Thyroid gland (tissue), 4 donors: ENCODE results near the gene ABCC3. TPM values are rescaled to one million over a fixed set of nuclear protein-coding genes. Genes with fewer than 3 reads are reported as not detected.
A peak's percentile ranks its signal among the peaks of the same experiment; 100 is the strongest.

Source experiments
- DNase-seq, 2 donors: peaks; one replicate each; pipeline ENCODE4 v3.0.0-alpha.2; 2019
- H3K27ac ChIP-seq, 3 donors: fragments of 200-600 bp; sonication (generic); 1 replicate in 2 of 3; 2 replicates in 1 of 3; pipeline ENCODE4 v1.5.1; 2016 to 2019; ENCODE audit warnings: mild to moderate bottlenecking in 1 of 3, moderate library complexity in 1 of 3
- H3K27me3 ChIP-seq: fragments of 200-600 bp; sonication (generic); one replicate; pipeline ENCODE4 v1.5.1; 2019
- H3K36me3 ChIP-seq, 2 donors: fragments of 200-600 bp; sonication (generic); one replicate each; pipeline ENCODE4 v1.5.1; 2016 to 2019
- H3K4me1 ChIP-seq, 2 donors: fragments of 200-600 bp; sonication (generic); one replicate each; pipeline ENCODE4 v1.5.1; 2017 to 2019
- H3K4me3 ChIP-seq, 3 donors: fragments of 200-600 bp; sonication (generic); replicated peaks in 1 of 3; 1 replicate in 2 of 3; 2 replicates in 1 of 3; pipeline ENCODE4 v1.5.1; 2016; ENCODE audit warnings: mild to moderate bottlenecking in 1 of 3
- H3K9me3 ChIP-seq: fragments of 200-600 bp; sonication (generic); one replicate; pipeline ENCODE4 v1.5.1; 2017
- POLR2A ChIP-seq, 2 donors: fragments of 450-650 bp; IDR thresholded peaks; one replicate each; pipeline ENCODE4 v1.6.1; 2017; ENCODE audit warnings: antibody characterized with exemption in 2 of 2, mild to moderate bottlenecking in 2 of 2, moderate library complexity in 1 of 2
- WGBS, 2 donors: methylation state at CpG; one replicate each; pipeline ENCODE4 v1.1.5; 2017; 5-methylcytosine and 5-hydroxymethylcytosine counted together
- intact Hi-C: fragments of 100-400 bp; cut with DNase I; formaldehyde crosslinking; loops from one replicate; pipeline ENCODE4 v1.15.1; 2023
- total RNA-seq, 4 donors: library from RNA; depleted of rRNA; stranded (reverse); fragments of >200 nt; gene quantifications; one replicate each; pipeline ENCODE4 v1.2.3, GENCODE V29; 2016
- TF ChIP-seq, protein P1 (sequence below), 6 experiments: fragments of 200-600 bp in 3 of 6; fragments of 450-650 bp in 3 of 6; sonication (generic) in 3 of 6; IDR thresholded peaks; one replicate each; pipeline ENCODE4 v1.5.1; 2016 to 2019; ENCODE audit warnings: antibody characterized with exemption in 6 of 6, mild to moderate bottlenecking in 2 of 6, inconsistent platforms in 1 of 6, moderate library complexity in 1 of 6

The ABCC3 gene
- total RNA-seq, 4 donors from 2014 or later: 51.0 to 189 (median 131) TPM

DNA sequence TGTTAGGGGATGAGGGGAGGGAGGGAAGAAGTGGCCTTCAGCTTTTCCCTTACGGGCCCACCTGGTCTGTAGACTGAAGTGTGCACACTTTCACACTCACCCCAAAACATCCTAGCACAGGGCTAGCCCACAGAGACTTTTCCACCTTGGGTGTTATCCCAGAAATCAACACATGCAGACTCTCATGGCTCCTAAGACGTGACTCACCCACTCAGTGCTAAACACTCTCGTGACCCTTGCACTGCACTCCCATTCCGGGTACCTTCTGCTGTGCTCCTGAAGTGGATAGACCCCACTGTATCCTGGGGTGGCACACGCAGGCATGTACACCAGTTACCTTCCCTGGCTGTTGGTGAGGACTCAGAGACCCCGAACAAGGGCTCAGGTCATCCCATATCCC lies 23.0 kb upstream of the ABCC3 start:
- intact Hi-C loops: no loop called here

DNA sequence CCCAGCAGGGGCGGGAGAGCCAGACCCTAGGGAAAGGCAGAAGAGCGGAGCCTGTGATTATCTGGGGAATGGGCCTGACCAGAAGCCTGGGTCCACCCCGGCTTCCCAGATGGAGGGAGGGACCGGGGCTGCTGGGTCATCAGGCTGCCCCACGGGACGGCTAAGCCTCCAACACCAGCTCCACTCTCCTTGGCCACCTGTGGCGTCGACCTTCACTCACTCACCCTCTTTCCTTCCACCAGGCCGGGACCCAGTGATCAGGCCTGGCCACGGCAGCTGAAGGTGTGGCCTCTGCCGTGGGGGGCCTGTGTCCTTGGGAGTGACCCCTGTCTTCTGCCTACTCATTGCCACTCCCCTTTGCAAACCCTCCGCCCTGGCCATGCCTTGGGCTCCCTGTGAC lies 22.4 kb upstream of the ABCC3 start:
- Histone ChIP-seq H3K36me3 (no peaks in the 10 kb centered on the region), H3K27me3 (no peaks in the 10 kb centered on the region), H3K27ac (no peak overlapping the region), H3K9me3 (no peaks in the 10 kb centered on the region), H3K4me1 (peaks cover 0 to 16% of the 10 kb centered on the region in 2 donors), H3K4me3 (no peak overlapping the region)
- intact Hi-C loops: no loop called here
- DNase-seq: no peak
- no peak for TF ChIP-seq POLR2A (IDR thresholded peaks at IDR 0.05)
- TF ChIP-seq, protein P1, sequence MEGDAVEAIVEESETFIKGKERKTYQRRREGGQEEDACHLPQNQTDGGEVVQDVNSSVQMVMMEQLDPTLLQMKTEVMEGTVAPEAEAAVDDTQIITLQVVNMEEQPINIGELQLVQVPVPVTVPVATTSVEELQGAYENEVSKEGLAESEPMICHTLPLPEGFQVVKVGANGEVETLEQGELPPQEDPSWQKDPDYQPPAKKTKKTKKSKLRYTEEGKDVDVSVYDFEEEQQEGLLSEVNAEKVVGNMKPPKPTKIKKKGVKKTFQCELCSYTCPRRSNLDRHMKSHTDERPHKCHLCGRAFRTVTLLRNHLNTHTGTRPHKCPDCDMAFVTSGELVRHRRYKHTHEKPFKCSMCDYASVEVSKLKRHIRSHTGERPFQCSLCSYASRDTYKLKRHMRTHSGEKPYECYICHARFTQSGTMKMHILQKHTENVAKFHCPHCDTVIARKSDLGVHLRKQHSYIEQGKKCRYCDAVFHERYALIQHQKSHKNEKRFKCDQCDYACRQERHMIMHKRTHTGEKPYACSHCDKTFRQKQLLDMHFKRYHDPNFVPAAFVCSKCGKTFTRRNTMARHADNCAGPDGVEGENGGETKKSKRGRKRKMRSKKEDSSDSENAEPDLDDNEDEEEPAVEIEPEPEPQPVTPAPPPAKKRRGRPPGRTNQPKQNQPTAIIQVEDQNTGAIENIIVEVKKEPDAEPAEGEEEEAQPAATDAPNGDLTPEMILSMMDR (IDR thresholded peaks at IDR 0.05): no peak
- 95 to 98% methylated on average over 12 of the region's 12 CpGs for WGBS, 2 donors

More for the DNA sequence above, 23.0 kb upstream of the ABCC3 start:
- H3K27ac ChIP-seq: no peak overlapping the region
- 89 to 95% methylated on average over 5 to 6 of the region's 6 CpGs for WGBS, 2 donors
- TF ChIP-seq POLR2A (IDR thresholded peaks at IDR 0.05): no peak
- TF ChIP-seq, protein P1 (IDR thresholded peaks at IDR 0.05): no peak
- H3K4me1 ChIP-seq: peaks cover 0 to 16% of the 10 kb centered on the region in 2 donors
- no peaks in the 10 kb centered on the region for H3K9me3 ChIP-seq
- no peaks in the 10 kb centered on the region for H3K36me3 ChIP-seq
- DNase-seq: no peak
- H3K4me3 ChIP-seq: no peak overlapping the region
- H3K27me3 ChIP-seq: no peaks in the 10 kb centered on the region

DNA sequence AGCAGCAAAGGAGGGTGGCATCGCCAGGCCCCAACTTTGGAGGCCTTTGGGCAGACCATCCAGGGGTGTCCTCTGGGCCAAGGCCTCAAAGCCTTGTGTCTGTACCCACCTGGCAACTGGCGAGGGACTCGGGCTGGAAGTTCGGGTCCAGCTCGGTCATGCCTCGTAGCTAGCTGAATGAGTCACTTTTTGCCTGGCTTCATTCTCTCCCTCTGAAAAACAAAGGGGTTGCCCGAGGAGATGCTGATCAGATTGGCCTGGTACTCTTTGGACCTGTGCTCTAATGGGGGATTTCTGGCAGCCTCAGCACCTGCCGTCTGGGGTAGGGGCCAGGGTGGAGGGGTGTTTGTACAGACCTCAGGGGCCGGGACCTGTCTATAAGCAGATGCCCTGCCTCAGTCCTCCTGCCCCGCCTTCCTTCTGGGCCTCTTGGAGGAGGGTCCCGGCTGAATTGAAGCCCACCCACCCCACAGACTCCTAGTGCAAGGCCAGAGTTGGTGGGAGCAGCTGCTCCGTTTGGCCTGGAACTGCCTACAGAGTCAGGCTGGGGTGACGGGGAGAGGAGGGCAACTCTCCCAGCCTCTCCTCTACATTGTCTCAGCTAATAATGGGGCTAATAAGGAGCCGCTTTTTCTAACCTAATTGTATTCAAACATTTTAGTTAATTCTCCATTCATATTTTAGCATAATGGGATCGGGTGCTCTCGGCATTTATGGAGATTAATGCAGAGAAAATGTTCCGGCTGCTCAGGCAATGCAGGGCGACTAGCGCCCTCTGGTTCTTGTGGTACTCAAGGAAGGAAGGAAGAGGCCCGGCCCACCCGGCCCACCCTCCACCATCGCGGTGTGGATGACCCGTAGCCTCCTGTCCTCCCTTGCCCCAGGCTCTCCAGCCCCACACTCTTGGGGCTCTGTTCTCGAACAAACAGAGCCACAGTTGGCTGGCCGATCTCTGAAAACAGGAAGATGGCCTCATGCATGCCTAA lies 21.4 kb upstream of the ABCC3 start:
- TF ChIP-seq, protein P1 (IDR thresholded peaks at IDR 0.05): peak in 1 of 6 experiments; percentile 7
- TF ChIP-seq POLR2A (IDR thresholded peaks at IDR 0.05): no peak
- no peaks in the 10 kb centered on the region for H3K27me3 ChIP-seq
- H3K9me3 ChIP-seq: no peaks in the 10 kb centered on the region
- 54 to 60% methylated on average over 24 to 25 of the region's 26 CpGs for WGBS, 2 donors
- intact Hi-C loops: no loop called here
- H3K27ac ChIP-seq: no peak overlapping the region
- no peaks in the 10 kb centered on the region for H3K36me3 ChIP-seq
- H3K4me1 ChIP-seq: peaks cover 0 to 16% of the 10 kb centered on the region in 2 donors
- DNase-seq: peak in 1 of 2 donors; percentile 40
- no peak overlapping the region for H3K4me3 ChIP-seq

GRCh38 chr17:50614471-50615051 lies 20.1 kb upstream of the ABCC3 start:
- no peak for DNase-seq
- Histone ChIP-seq H3K4me3 (no peak overlapping the region), H3K36me3 (no peaks in the 10 kb centered on the region), H3K9me3 (no peaks in the 10 kb centered on the region), H3K4me1 (peaks cover 0 to 16% of the 10 kb centered on the region in 2 donors), H3K27me3 (no peaks in the 10 kb centered on the region), H3K27ac (no peak overlapping the region)
- intact Hi-C loops: no loop called here
- TF ChIP-seq, protein P1 (IDR thresholded peaks at IDR 0.05): no peak
- whole genome bisulfite sequencing, 2 donors: 69 to 80% methylated on average over 10 to 11 of the region's 11 CpGs

GRCh38 chr17:50615828-50616227 lies 18.9 kb upstream of the ABCC3 start:
- 75 to 83% methylated on average over 7 of the region's 7 CpGs for WGBS, 2 donors
- TF ChIP-seq POLR2A (IDR thresholded peaks at IDR 0.05): no peak
- TF ChIP-seq, protein P1 (IDR thresholded peaks at IDR 0.05): no peak
- intact Hi-C loops: no loop called here

More at GRCh38 chr17:50615828-50616227, 18.9 kb upstream of the ABCC3 start:
- no peaks in the 10 kb centered on the region for H3K27me3 ChIP-seq
- H3K4me3 ChIP-seq: no peak overlapping the region
- no peak for DNase-seq
- no peaks in the 10 kb centered on the region for H3K9me3 ChIP-seq
- peaks cover 0 to 16% of the 10 kb centered on the region in 2 donors for H3K4me1 ChIP-seq
- no peaks in the 10 kb centered on the region for H3K36me3 ChIP-seq
- no peak overlapping the region for H3K27ac ChIP-seq
